B cell (primary cell): Measurements from ENCODE around the gene RTKN. TPM values are rescaled to one million over a fixed set of nuclear protein-coding genes. Genes with fewer than 3 reads are reported as not detected.

Source experiments
- ATAC-seq: fragments of 200-7000 bp; cut with Tn5 transposase; one replicate; pipeline ENCODE4 v1.10.0; 2021; ENCODE audit warnings: low read depth, mild to moderate bottlenecking, moderate number of reproducible peaks, moderate library complexity
- CTCF ChIA-PET: fragments of 350-600 bp; sonication (Branson Sonifier 250); formaldehyde crosslinking; loops from one replicate; lab custom pipeline; 2021; ENCODE audit warnings: antibody characterized with exemption, inconsistent platforms; lab: Charles Lee
- POLR2A ChIA-PET: fragments of 350-600 bp; sonication (Branson Sonifier 250); formaldehyde crosslinking; loops from one replicate; lab custom pipeline; 2021; ENCODE audit warnings: antibody characterized with exemption; lab: Charles Lee
- DNase-seq: peaks from one replicate; pipeline ENCODE4 v3.0.0; 2013
- H2AFZ ChIP-seq: 2 replicates; pipeline ENCODE4 v1.6.1; 2012; ENCODE audit warnings: mild to moderate bottlenecking, low read depth, low read length; ENCODE audit not compliant: insufficient read depth, poor library complexity, severe bottlenecking
- H3K27ac ChIP-seq, 2 donors: 1 replicate in 1 of 2; 2 replicates in 1 of 2; pipeline ENCODE4 v1.5.1; 2012 to 2013; ENCODE audit warnings: low read length in 2 of 2, mild to moderate bottlenecking in 2 of 2, moderate library complexity in 1 of 2
- H3K27me3 ChIP-seq, 4 experiments: fragments of 200-600 bp in 1 of 4; sonication (generic) in 1 of 4; replicated peaks in 1 of 4; 1 replicate in 2 of 4; 2 replicates in 2 of 4; pipeline versions ENCODE4 v1.6.1 to v1.7.0; 2013 to 2016; ENCODE audit warnings: low read length in 3 of 4, mild to moderate bottlenecking in 2 of 4, mixed read lengths in 1 of 4, moderate library complexity in 1 of 4; ENCODE audit not compliant: insufficient read depth in 4 of 4, control insufficient read depth in 3 of 4; ENCODE audit errors: control extremely low read depth in 1 of 4
- H3K36me3 ChIP-seq, 2 experiments: replicated peaks in 1 of 2; 1 replicate in 1 of 2; 2 replicates in 1 of 2; pipeline versions ENCODE4 v1.6.1 to v1.7.1; 2013; ENCODE audit warnings: low read length in 1 of 2; ENCODE audit not compliant: insufficient read depth in 2 of 2, control insufficient read depth in 1 of 2; ENCODE audit errors: control extremely low read depth in 1 of 2, extremely low read depth in 1 of 2
- H3K4me1 ChIP-seq, 2 donors: fragments of 200-600 bp in 1 of 2; sonication (generic) in 1 of 2; 1 replicate in 1 of 2; 2 replicates in 1 of 2; pipeline versions ENCODE4 v1.5.1 to v1.6.1; 2013 to 2017; ENCODE audit warnings: low read length in 2 of 2; ENCODE audit not compliant: control insufficient read depth in 2 of 2, insufficient read depth in 2 of 2
- H3K4me2 ChIP-seq: replicated peaks from 2 replicates; pipeline ENCODE3; 2012; ENCODE audit warnings: mild to moderate bottlenecking, low read depth, low read length; ENCODE audit not compliant: poor library complexity, severe bottlenecking
- H3K4me3 ChIP-seq, 5 experiments: fragments of 200-600 bp in 1 of 5; sonication (generic) in 1 of 5; 1 replicate in 3 of 5; 2 replicates in 2 of 5; pipeline versions ENCODE4 v1.5.1 to v1.7.0; 2011 to 2016; ENCODE audit warnings: low read length in 4 of 5, mild to moderate bottlenecking in 4 of 5, low read depth in 2 of 5, control low read depth in 1 of 5, moderate library complexity in 1 of 5; ENCODE audit not compliant: insufficient read depth in 1 of 5; ENCODE audit errors: control extremely low read depth in 1 of 5, extremely low read depth in 1 of 5
- H3K79me2 ChIP-seq: fragments of 200-600 bp; sonication (generic); one replicate; pipeline ENCODE4 v1.6.0; 2016; ENCODE audit warnings: low read length; ENCODE audit not compliant: control insufficient read depth, insufficient read depth
- H3K9ac ChIP-seq: fragments of 200-600 bp; sonication (generic); 2 replicates; pipeline ENCODE4 v1.6.1; 2017; ENCODE audit warnings: mild to moderate bottlenecking, low read length, moderate library complexity
- H3K9me3 ChIP-seq, 3 donors: one replicate each; pipeline versions ENCODE4 v1.6.1 to v1.7.1; 2013; ENCODE audit warnings: low read length in 2 of 3; ENCODE audit not compliant: control insufficient read depth in 2 of 3, insufficient read depth in 1 of 3; ENCODE audit errors: control extremely low read depth in 1 of 3
- H4K20me1 ChIP-seq: 2 replicates; pipeline ENCODE4 v1.6.0; 2012; ENCODE audit warnings: mild to moderate bottlenecking, low read length; ENCODE audit not compliant: insufficient read depth, control insufficient read depth, poor library complexity, severe bottlenecking
- H3K27ac Mint-ChIP-seq: one replicate; pipeline ENCODE4 v1.8.0; 2021; ENCODE audit warnings: mixed read lengths
- H3K27me3 Mint-ChIP-seq: one replicate; pipeline ENCODE4 v1.8.0; 2021; ENCODE audit warnings: mixed read lengths
- H3K4me1 Mint-ChIP-seq: one replicate; pipeline ENCODE4 v1.8.0; 2021; ENCODE audit warnings: mixed read lengths
- H3K4me3 Mint-ChIP-seq: one replicate; pipeline ENCODE4 v1.8.0; 2021; ENCODE audit warnings: mixed read lengths
- H3K9me3 Mint-ChIP-seq: one replicate; pipeline ENCODE4 v1.8.0; 2022; ENCODE audit warnings: mixed read lengths; ENCODE audit not compliant: insufficient read depth
- EZH2 ChIP-seq: IDR thresholded peaks from 2 replicates; pipeline ENCODE4 v1.6.1; 2012; ENCODE audit warnings: borderline replicate concordance, low read depth, mild to moderate bottlenecking, moderate library complexity, low read length; ENCODE audit not compliant: insufficient read depth, poor library complexity, severe bottlenecking
- WGBS: methylation state at CpG from one replicate; pipeline ENCODE4 v1.1.5; 2013; ENCODE audit warnings: missing lambda C conversion rate; ENCODE audit not compliant: insufficient coverage; 5-methylcytosine and 5-hydroxymethylcytosine counted together
- intact Hi-C: fragments of 100-400 bp; cut with micrococcal nuclease; formaldehyde crosslinking; loops from one replicate; pipeline ENCODE4 v1.10.0; 2022
- polyA plus RNA-seq: library from polyadenylated mRNA; depleted of rRNA; stranded (reverse); fragments of >200 nt; gene quantifications from 2 replicates; pipeline ENCODE4 v1.2.3, GENCODE V29; 2012
- total RNA-seq, 2 donors: library from RNA; stranded (reverse); fragments of 120-200 nt in 1 of 2; gene quantifications; 1 replicate in 1 of 2; 2 replicates in 1 of 2; pipeline versions ENCODE4 v1.2.3 to v1.2.4, GENCODE V29; 2013 to 2022
- TF ChIP-seq, protein P1 (sequence below): fragments of 200-600 bp; IDR thresholded peaks from one replicate; pipeline ENCODE4 v1.8.0; 2022; ENCODE audit warnings: antibody characterized with exemption, mild to moderate bottlenecking

Gene RTKN
- total and polyA plus RNA-seq, 2 donors (not counting 1 experiment from before 2014, with no cell fraction given) = 5.1 to 10.5 TPM

DNA sequence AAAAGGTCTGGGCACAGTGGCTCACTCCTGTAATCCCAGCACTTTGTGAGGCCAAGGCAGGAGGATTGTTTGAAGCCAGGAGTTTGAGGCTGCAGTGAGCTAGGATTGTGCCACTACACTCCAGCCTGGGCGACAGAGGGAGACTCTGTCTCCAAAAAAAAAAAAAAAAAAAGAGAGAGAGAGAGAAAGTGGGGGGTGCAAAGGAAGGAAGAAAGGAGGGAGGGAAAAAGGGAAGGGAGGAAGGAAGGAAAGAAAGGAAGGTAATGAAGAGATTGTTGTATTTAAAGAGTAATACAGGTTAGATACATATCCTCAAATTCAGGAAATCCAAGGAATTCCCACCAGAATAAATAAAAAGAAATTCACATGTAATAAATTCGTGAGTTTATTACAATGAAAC lies 39.8 kb downstream of the RTKN start:
- CTCF ChIA-PET = interaction anchor here (0.7 to 2.1 kb wide), 4 partner anchors 10 to 56 kb away, joined by 3 to 11 read pairs (median 4); partner anchors contain the start of genes C2orf81, WBP1 and WDR54
- no peak overlapping the region for H3K4me3 Mint-ChIP-seq
- no CpG with 5 or more reads among the region's 2 CpGs for WGBS

DNA sequence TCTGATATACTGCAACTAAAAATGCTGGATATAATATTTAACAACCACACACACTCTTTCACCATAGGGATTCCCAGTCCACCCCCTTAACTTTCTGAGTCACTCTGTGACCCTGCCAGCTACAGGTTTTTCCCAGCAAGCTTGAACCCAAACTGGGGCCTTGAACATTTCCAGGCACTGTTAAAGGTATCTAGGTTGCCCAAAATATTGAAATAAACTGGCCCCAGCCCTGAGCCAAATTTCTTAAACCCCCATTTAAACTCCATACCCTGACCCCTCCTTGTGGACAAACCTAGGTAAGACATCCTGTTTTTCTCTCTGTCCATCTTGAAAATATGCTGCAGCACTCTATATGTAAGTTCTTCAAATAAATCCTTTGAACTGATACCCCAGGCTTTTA lies 42.0 kb downstream of the RTKN start:
- no peaks in the 10 kb centered on the region for H3K4me1 ChIP-seq
- Mint-ChIP-seq H3K4me1 (no peaks in the 10 kb centered on the region), H3K4me3 (no peak overlapping the region), H3K27me3 (peaks cover 12% of the 10 kb centered on the region), H3K9me3 (no peaks in the 10 kb centered on the region), H3K27ac (no peak overlapping the region)
- H3K4me3 ChIP-seq = no peak overlapping the region
- intact Hi-C loops = loop anchor here (10.0 kb wide), 1 partner anchor 155 kb away; the partner anchor contains the start of genes DOK1 and LOXL3
- DNase-seq = peak; percentile 58
- H4K20me1 ChIP-seq = no peaks in the 10 kb centered on the region
- peak overlapping the region; percentile 32 for H2AFZ ChIP-seq
- TF ChIP-seq EZH2 = no peak
- TF ChIP-seq, protein P1, sequence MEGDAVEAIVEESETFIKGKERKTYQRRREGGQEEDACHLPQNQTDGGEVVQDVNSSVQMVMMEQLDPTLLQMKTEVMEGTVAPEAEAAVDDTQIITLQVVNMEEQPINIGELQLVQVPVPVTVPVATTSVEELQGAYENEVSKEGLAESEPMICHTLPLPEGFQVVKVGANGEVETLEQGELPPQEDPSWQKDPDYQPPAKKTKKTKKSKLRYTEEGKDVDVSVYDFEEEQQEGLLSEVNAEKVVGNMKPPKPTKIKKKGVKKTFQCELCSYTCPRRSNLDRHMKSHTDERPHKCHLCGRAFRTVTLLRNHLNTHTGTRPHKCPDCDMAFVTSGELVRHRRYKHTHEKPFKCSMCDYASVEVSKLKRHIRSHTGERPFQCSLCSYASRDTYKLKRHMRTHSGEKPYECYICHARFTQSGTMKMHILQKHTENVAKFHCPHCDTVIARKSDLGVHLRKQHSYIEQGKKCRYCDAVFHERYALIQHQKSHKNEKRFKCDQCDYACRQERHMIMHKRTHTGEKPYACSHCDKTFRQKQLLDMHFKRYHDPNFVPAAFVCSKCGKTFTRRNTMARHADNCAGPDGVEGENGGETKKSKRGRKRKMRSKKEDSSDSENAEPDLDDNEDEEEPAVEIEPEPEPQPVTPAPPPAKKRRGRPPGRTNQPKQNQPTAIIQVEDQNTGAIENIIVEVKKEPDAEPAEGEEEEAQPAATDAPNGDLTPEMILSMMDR = peak; percentile 68
- no peaks in the 10 kb centered on the region for H3K36me3 ChIP-seq
- H3K4me2 ChIP-seq = no peak overlapping the region
- H3K27me3 ChIP-seq = peaks cover 0 to 7% (median 1%) of the 10 kb centered on the region in 4 experiments
- no peak overlapping the region for H3K9ac ChIP-seq
- no peaks in the 10 kb centered on the region for H3K79me2 ChIP-seq
- POLR2A ChIA-PET = no interaction called here
- no peak overlapping the region for H3K27ac ChIP-seq
- peak; percentile 74 for ATAC-seq
- H3K9me3 ChIP-seq = no peaks in the 10 kb centered on the region
- CTCF ChIA-PET = interaction anchor here (1.0 to 2.1 kb wide), 3 partner anchors 8 to 187 kb away, joined by 3 to 11 read pairs (median 5); no protein-coding TSS in a partner anchor

More for the DNA sequence above, 39.8 kb downstream of the RTKN start:
- intact Hi-C loops = no loop called here
- Histone ChIP-seq H3K36me3 (no peaks in the 10 kb centered on the region), H2AFZ (no peak overlapping the region), H3K4me2 (no peak overlapping the region), H3K9ac (no peak overlapping the region), H3K4me3 (no peak overlapping the region), H3K9me3 (no peaks in the 10 kb centered on the region), H3K4me1 (peaks cover 4 to 7% of the 10 kb centered on the region in 2 donors), H4K20me1 (no peaks in the 10 kb centered on the region), H3K27me3 (peaks cover 0 to 2% (median 0%) of the 10 kb centered on the region in 4 experiments), H3K27ac (no peak overlapping the region), H3K79me2 (no peaks in the 10 kb centered on the region)
- POLR2A ChIA-PET = interaction anchor here (0.7 kb wide), 1 partner anchor 90 kb away, joined by 9 read pairs; no protein-coding TSS in a partner anchor
- no peak for DNase-seq
- peaks cover 7% of the 10 kb centered on the region for H3K4me1 Mint-ChIP-seq
- H3K9me3 Mint-ChIP-seq = no peaks in the 10 kb centered on the region
- H3K27ac Mint-ChIP-seq = no peak overlapping the region
- ATAC-seq = no peak
- no peak for TF ChIP-seq EZH2
- TF ChIP-seq, protein P1 = no peak
- H3K27me3 Mint-ChIP-seq = peaks cover 8% of the 10 kb centered on the region
